Pancreas (tissue), 10 donors: ENCODE results near the gene BRD7. TPM values are rescaled to one million over a fixed set of nuclear protein-coding genes. Genes with fewer than 3 reads are reported as not detected.

ENCODE experiments used
- ATAC-seq, 4 donors: fragments of 200-7000 bp; cut with Tn5 transposase; one replicate each; pipeline versions ENCODE4 v1.8.0 to v1.9.1; 2020; ENCODE audit warnings: mild to moderate bottlenecking in 4 of 4, moderate library complexity in 4 of 4
- DNase-seq, 6 donors: peaks; one replicate each; pipeline ENCODE4 v3.0.0-alpha.2; 2020
- FAIRE-seq: peaks from 2 replicates; lab custom pipeline; 2012; peaks lifted over from hg19 to GRCh38; lab: Jason Lieb, UNC
- H3K27ac ChIP-seq, 4 donors: fragments of 200-600 bp; sonication (generic); 1 replicate in 3 of 4; 2 replicates in 1 of 4; pipeline versions ENCODE4 v1.5.0 to v1.8.0; 2020
- H3K27me3 ChIP-seq, 4 donors: fragments of 200-600 bp; one replicate each; pipeline ENCODE4 v1.8.0; 2021
- H3K36me3 ChIP-seq, 3 donors: fragments of 200-600 bp; sonication (generic) in 1 of 3; one replicate each; pipeline versions ENCODE4 v1.5.0 to v1.8.0; 2020 to 2021
- H3K4me1 ChIP-seq, 3 donors: fragments of 200-600 bp; one replicate each; pipeline ENCODE4 v1.8.0; 2021
- H3K4me3 ChIP-seq, 4 donors: fragments of 200-600 bp; sonication (generic) in 2 of 4; one replicate each; pipeline versions ENCODE4 v1.5.0 to v1.8.0; 2020 to 2021
- H3K9me3 ChIP-seq, 4 donors: fragments of 200-600 bp; one replicate each; pipeline ENCODE4 v1.8.0; 2021
- CTCF ChIP-seq, 4 donors: fragments of 200-600 bp; sonication (generic) in 3 of 4; IDR thresholded peaks; one replicate each; pipeline versions ENCODE4 v1.5.0 to v1.8.0; 2021; ENCODE audit warnings: antibody characterized with exemption in 4 of 4
- WGBS, 2 donors: extraction: QIAGEN DNeasy Blood & Tissue Kit; methylation state at CpG; one replicate each; pipeline ENCODE4 v1.1.7; 2013; 5-methylcytosine and 5-hydroxymethylcytosine counted together
- intact Hi-C, 3 donors: fragments of 100-400 bp; cut with DNase I; formaldehyde crosslinking; loops; one replicate each; pipeline versions ENCODE4 v1.11.1 to v1.14.2; 2022
- polyA plus RNA-seq, 2 donors: library from polyadenylated mRNA; stranded (reverse); fragments of 200-250 nt; gene quantifications; one replicate each; pipeline ENCODE4 v1.2.3, GENCODE V29; 2013
- total RNA-seq, 6 donors: library from RNA; stranded (reverse); fragmentation: NEBNext Ultra II Directional in 4 of 6; extraction: Animal tissue kit (Norgen Biotek cat#: 25700) in 4 of 6; gene quantifications; one replicate each; pipeline versions ENCODE4 v1.2.1 to v1.2.4, GENCODE V29; 2021 to 2023
- donor health status: healthy with polysubstance abuse.
- donor health status: DM: no; HTN: no; CAD: no; lungs with moderate emphysema.
- donor health status: DM: no; HTN: no; CAD: no.
- donor health status: control.
- donor health status: control.
- donor health status: Bipolar disorder and iron deficiency.
- donor health status: DM: yes; HTN: yes; CAD: no.
- donor health status: DM: no; HTN: no; CAD: no.
- donor health status: DM: no; HTN: no; CAD: no.
- donor health status: DM: yes; HTN: yes; CAD: no.

Gene BRD7
- total and polyA plus RNA-seq, 8 donors: 23.4 to 40.4 (median 32.4) TPM

GRCh38 chr16:50273888-50274325 lies 94.9 kb downstream of the BRD7 start:
- TF ChIP-seq CTCF (IDR thresholded peaks at IDR 0.05): no peak
- intact Hi-C loops: no loop called here
- H3K27ac ChIP-seq: peak overlapping the region in 1 of 4 donors; percentile 44
- ATAC-seq: peak in 2 of 4 donors; percentile 24 to 52
- no peaks in the 10 kb centered on the region for H3K9me3 ChIP-seq
- 78 to 83% methylated on average over 13 of the region's 13 CpGs for WGBS, 2 donors
- H3K4me3 ChIP-seq: peak overlapping the region in 1 of 4 donors; percentile 9
- no peaks in the 10 kb centered on the region for H3K4me1 ChIP-seq
- H3K27me3 ChIP-seq: no peaks in the 10 kb centered on the region
- H3K36me3 ChIP-seq: no peaks in the 10 kb centered on the region
- DNase-seq: peak in 2 of 6 donors; percentile 29 to 33
- FAIRE-seq: no peak

GRCh38 chr16:50273382-50273690 lies 95.5 kb downstream of the BRD7 start:
- 84 to 91% methylated on average over 2 of the region's 2 CpGs for WGBS, 2 donors
- FAIRE-seq (no peak), ATAC-seq (no peak), DNase-seq (peak in 1 of 6 donors; percentile 22)
- Histone ChIP-seq H3K27ac (no peak overlapping the region), H3K36me3 (no peaks in the 10 kb centered on the region), H3K4me3 (no peak overlapping the region), H3K4me1 (no peaks in the 10 kb centered on the region), H3K9me3 (no peaks in the 10 kb centered on the region), H3K27me3 (no peaks in the 10 kb centered on the region)
- no peak for TF ChIP-seq CTCF (IDR thresholded peaks at IDR 0.05)
- intact Hi-C loops: no loop called here

GRCh38 chr16:50272687-50273381 lies 96.0 kb downstream of the BRD7 start:
- no peak for FAIRE-seq
- intact Hi-C loops: no loop called here
- Histone ChIP-seq H3K4me3 (no peak overlapping the region), H3K27me3 (no peaks in the 10 kb centered on the region), H3K27ac (no peak overlapping the region), H3K4me1 (no peaks in the 10 kb centered on the region), H3K36me3 (no peaks in the 10 kb centered on the region), H3K9me3 (no peaks in the 10 kb centered on the region)
- no peak for TF ChIP-seq CTCF (IDR thresholded peaks at IDR 0.05)
- 88 to 92% methylated on average over 5 of the region's 5 CpGs for WGBS, 2 donors
- no peak for ATAC-seq
- DNase-seq: peak in 2 of 6 donors; percentile 35 to 43

- Histone ChIP-seq H3K27me3 (no peaks in the 10 kb centered on the region), H3K9me3 (no peaks in the 10 kb centered on the region), H3K4me1 (no peaks in the 10 kb centered on the region), H3K4me3 (no peak overlapping the region), H3K27ac (no peak overlapping the region), H3K36me3 (no peaks in the 10 kb centered on the region)
- TF ChIP-seq CTCF (IDR thresholded peaks at IDR 0.05): no peak
- DNase-seq (peak in 2 of 6 donors; percentile 30 to 45), FAIRE-seq (no peak), ATAC-seq (no peak)
- 89 to 92% methylated on average over 7 of the region's 7 CpGs for WGBS, 2 donors
- intact Hi-C loops: no loop called here
Measured at GRCh38 chr16:50272111-50272571, 96.6 kb downstream of the BRD7 start.
